Measurements from ENCODE around the gene GALNT6.

GRCh38 chr12:51407604-51408003 is 16.4 kb upstream of the GALNT6 start:
- TF ChIP-seq ZNF432 (CRISPR knock-in tag; IDR thresholded peaks at IDR 0.05; ENCODE audit: borderline replicate concordance) (no peak), POLR2A (IDR thresholded peaks at IDR 0.05; ENCODE audit: insufficient read depth in 1 of 2, low read depth in 2 of 2, low read length in 2 of 2) (no peak), ZBTB20 (CRISPR knock-in tag; IDR thresholded peaks at IDR 0.05; ENCODE audit: borderline replicate concordance, low read depth) (no peak), REST (IDR thresholded peaks at IDR 0.05; ENCODE audit: borderline replicate concordance in 1 of 2, low read depth in 1 of 2, low read length in 2 of 2) (no peak), ZBTB2 (CRISPR knock-in tag; IDR thresholded peaks at IDR 0.05; ENCODE audit: low read depth) (no peak), ZC3H13 (CRISPR knock-in tag; IDR thresholded peaks at IDR 0.05) (no peak), NKX3-1 (CRISPR knock-in tag; IDR thresholded peaks at IDR 0.05) (no peak)
- TF ChIP-seq, protein P1, sequence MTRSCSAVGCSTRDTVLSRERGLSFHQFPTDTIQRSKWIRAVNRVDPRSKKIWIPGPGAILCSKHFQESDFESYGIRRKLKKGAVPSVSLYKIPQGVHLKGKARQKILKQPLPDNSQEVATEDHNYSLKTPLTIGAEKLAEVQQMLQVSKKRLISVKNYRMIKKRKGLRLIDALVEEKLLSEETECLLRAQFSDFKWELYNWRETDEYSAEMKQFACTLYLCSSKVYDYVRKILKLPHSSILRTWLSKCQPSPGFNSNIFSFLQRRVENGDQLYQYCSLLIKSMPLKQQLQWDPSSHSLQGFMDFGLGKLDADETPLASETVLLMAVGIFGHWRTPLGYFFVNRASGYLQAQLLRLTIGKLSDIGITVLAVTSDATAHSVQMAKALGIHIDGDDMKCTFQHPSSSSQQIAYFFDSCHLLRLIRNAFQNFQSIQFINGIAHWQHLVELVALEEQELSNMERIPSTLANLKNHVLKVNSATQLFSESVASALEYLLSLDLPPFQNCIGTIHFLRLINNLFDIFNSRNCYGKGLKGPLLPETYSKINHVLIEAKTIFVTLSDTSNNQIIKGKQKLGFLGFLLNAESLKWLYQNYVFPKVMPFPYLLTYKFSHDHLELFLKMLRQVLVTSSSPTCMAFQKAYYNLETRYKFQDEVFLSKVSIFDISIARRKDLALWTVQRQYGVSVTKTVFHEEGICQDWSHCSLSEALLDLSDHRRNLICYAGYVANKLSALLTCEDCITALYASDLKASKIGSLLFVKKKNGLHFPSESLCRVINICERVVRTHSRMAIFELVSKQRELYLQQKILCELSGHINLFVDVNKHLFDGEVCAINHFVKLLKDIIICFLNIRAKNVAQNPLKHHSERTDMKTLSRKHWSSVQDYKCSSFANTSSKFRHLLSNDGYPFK (CRISPR knock-in tag; IDR thresholded peaks at IDR 0.05; ENCODE audit: borderline replicate concordance), result no peak
- TF ChIP-seq, protein P2, sequence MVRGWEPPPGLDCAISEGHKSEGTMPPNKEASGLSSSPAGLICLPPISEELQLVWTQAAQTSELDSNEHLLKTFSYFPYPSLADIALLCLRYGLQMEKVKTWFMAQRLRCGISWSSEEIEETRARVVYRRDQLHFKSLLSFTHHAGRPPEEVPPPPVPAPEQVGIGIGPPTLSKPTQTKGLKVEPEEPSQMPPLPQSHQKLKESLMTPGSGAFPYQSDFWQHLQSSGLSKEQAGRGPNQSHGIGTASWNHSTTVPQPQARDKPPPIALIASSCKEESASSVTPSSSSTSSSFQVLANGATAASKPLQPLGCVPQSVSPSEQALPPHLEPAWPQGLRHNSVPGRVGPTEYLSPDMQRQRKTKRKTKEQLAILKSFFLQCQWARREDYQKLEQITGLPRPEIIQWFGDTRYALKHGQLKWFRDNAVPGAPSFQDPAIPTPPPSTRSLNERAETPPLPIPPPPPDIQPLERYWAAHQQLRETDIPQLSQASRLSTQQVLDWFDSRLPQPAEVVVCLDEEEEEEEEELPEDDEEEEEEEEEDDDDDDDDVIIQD (CRISPR knock-in tag; IDR thresholded peaks at IDR 0.05; ENCODE audit: low read depth), result no peak

Measured in HepG2 (cell line).